Dermis microvascular lymphatic vessel endothelial cell (primary cell): ENCODE measurements around the gene SAMD4B. TPM values are rescaled to one million over a fixed set of nuclear protein-coding genes. Genes with fewer than 3 reads are reported as not detected.
A peak's percentile ranks its signal among the peaks of the same experiment; 100 is the strongest.
"Not testable (repeated sequence)": the region's sequence is repeated elsewhere in the genome, so short reads cannot be mapped to it uniquely, and the experiment has no call there.

Experiments
- DNase-seq, 2 donors: peaks; one replicate each; pipeline versions ENCODE4 v3.0.0 to v3.0.0-alpha.2; 2010; ENCODE audit warnings: low read depth in 2 of 2
- total RNA-seq: library from RNA; depleted of rRNA; stranded (reverse); fragments of >200 nt; gene quantifications from 2 replicates; pipeline ENCODE4 v1.2.1, GENCODE V29; 2014

The SAMD4B gene
- total RNA-seq, 1 donor from 2014 or later = 19.8 TPM

DNA sequence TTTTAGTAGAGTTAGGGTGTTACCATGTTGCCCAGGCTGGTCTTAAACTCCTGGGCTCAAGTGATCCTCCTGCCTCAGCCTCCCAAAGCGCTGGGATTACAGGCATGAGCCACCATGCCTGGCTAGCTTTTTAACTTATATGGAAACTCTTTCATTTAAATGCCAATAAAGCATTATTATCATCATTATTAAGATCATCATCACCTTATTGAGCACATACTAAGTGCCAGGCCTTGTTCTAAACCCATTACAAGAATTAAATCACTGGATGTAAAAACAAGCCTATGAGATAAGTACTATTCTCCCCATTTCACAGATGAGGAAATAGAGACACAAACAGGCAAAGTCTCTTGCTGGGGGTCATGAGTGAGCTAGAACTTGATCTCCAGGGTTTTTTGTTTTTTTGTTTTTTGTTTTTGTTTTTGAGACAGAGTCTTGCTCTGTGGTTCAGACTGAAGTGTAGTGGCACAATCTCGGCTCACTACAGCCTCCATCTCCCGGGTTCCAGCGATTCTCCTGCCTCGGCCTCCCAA is 7.7 kb upstream of the SAMD4B start:
- DNase-seq = no peak

DNA sequence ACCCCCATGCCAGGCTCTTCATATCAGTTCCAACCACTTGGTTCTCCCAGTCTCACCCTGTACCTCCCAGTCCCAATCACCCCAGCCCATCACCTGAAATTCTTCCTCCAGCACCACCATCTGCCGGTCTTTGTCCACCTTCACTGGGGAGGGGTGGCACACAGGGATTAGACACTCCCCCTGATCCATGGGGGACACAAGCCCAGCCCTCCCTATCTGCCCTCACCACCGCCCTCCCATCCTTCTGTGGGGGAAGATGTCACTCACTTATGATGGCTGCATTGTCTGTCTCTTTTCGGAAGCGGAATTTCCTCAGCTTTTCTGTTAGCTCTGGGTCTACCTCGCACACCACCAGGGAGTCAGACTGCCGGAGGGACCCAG is 7.1 kb upstream of the SAMD4B start:
- DNase-seq = peak in 1 of 2 donors; percentile 17

GRCh38 chr19:39336483-39336882 is 5.7 kb upstream of the SAMD4B start:
- no peak for DNase-seq

GRCh38 chr19:39339674-39340073 is 2.5 kb upstream of the SAMD4B start:
- DNase-seq = no peak

- DNase-seq = not testable (repeated sequence)
Observed at GRCh38 chr19:39340156-39340555, 2.1 kb upstream of the SAMD4B start.

DNA sequence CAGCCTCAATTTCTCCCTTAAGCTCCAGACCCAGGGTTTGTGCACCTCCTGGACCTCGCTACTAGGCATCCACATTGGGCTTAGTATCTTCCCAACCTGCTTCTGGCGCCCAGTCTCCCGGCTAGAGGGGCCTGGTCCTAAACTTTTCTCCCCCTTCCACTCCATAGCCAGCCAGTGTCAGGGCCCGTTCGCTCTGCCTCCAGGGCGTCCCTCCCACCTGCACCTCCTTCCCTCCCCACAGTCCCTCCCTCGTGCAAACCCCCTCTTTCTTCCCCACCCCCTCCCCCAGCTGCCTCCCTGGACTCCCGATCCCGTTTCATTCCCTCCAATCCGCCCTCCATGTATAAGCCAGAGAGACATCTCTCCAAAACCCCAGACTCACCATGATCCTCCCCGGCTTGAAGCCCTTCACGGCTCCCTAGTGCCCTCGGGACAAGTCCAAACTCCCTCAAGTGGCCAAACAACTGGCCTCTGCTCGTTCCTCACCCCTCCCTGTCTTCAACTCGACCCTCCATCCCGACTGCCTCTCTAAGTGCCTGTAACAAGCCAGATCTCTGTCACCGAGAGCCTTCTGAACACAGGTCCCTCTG is 997 bp upstream of the SAMD4B start:
- DNase-seq = no peak

DNA sequence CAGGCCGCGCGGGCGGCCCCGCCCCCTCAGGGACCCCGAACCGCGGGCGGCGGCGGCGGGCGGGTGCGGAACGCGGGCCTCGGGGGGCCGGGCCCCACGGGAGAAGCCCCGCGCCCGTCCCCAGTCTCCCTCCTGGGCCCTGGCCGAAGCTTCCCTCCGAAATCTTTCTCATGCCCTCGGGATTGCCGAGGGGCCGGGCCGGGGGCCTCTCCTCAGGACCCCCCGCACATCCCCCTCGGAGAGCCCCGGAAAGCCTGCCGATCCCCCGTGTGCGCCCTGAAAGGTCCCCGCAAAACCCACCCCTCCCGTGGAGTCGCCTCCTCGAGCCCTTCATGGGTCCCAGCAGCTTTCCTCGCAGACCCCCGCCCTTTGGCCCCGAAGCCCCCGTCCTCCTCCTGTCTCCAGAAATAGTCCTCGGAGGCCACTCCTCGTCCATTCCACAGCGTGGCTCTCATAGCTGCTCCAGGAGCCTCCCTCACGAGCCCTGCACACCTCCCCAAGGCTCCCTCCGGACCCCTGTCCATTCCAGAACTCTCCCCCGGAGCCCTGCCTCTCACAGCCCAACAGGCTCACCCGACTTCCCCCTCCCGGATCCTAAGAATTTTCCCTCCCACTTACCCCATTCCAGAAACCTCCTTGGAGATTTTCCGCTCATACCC is 555 bp downstream of the SAMD4B start:
- DNase-seq = no peak

GRCh38 chr19:39345956-39346355 is 3.7 kb downstream of the SAMD4B start:
- DNase-seq = no peak

- no peak for DNase-seq
Observed at GRCh38 chr19:39347332-39348164, 5.3 kb downstream of the SAMD4B start.

GRCh38 chr19:39349326-39349725 is 7.1 kb downstream of the SAMD4B start:
- no peak for DNase-seq

- no peak for DNase-seq
Observed at GRCh38 chr19:39350156-39350555, 7.9 kb downstream of the SAMD4B start.

DNA sequence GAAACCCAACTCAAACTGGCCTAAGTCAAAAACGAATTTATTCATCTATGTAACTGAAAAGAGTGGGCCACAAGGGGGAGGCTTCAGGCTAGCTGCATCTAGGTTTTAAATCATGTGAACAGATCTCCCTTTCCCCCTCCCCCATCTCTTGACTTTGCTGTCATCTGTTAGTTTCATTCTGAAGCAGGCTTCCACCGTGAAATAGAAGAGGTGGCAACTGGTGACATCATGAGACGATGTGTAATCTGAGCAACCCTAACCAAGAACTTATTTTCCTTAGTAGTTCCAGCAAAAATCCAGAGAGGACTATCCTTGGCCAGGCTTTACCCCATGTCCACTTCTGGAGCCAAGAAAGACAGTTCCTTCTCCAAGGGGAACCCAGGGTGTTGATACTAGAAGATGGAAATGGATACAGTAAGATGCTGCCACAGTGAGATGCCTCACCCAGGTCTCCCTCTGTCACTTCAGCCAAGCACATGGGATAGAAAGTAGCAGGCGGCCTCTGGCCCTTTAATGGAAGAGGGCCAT is 9.4 kb downstream of the SAMD4B start:
- DNase-seq = no peak

DNA sequence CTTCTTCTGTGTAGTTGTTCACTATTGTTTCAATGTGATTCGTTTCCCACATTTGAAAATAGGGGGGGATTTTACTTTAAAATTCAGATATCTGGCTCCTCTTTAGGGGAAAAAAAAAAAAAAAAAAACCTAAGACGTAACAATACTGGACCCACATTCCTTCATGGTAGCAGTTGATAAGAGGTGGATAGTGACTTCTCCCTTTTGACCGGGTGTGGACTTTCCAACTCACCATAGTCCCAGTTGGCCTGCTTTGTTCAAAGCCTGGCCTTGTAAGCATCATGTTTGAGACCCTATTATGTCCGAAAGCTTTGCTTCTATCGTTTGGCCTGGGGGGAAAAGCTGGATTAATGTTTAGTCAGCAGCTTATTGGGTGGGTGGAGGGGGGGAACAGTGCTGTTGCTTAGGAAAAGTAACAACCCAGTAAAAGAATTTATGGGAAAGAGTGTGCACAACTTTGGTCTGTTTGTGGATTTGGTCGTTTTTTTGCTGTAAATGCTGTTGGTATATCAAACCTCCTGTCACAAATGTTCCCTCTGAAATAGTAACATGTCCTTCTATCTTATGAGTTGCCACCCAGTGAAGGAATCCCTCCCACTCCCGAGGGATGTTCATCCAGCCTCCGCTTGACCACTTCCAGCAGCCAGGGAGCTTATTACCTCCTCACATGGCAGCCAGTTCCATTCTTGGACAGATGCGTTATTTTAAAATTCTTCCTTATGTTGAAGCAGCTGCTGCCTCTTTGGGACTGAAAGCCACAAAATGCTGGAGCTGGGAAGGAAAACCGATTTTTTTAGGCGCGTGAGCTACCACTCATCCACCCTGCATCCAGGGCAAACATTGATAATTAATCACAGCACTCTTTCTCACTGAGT is 10.4 kb downstream of the SAMD4B start:
- DNase-seq = no peak

GRCh38 chr19:39355253-39355652 is 13.0 kb downstream of the SAMD4B start:
- no peak for DNase-seq

GRCh38 chr19:39356073-39356472 is 13.9 kb downstream of the SAMD4B start:
- no peak for DNase-seq

- no peak for DNase-seq
Observed at GRCh38 chr19:39356647-39357046, 14.4 kb downstream of the SAMD4B start.

GRCh38 chr19:39359026-39359425 is 16.8 kb downstream of the SAMD4B start:
- DNase-seq = no peak

DNA sequence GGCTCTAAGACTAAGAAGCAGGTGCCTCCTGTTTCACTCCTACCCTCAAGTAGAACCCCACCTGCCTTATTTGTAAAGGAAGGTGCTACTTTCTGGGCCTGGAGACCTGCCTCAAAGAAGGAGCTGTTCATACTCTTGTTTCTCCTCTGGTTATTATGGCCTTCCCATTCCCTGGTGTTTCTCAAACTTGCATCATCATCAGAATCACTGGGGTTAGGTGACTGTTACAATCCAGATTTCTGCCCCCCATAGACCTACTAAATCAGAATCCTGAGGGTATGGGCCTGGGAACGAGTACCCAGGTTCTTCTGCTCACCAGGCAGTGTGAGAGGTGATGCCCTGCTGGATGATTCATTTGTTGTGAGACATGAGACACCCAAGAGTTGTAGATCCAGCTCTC is 18.4 kb downstream of the SAMD4B start:
- DNase-seq = no peak

DNA sequence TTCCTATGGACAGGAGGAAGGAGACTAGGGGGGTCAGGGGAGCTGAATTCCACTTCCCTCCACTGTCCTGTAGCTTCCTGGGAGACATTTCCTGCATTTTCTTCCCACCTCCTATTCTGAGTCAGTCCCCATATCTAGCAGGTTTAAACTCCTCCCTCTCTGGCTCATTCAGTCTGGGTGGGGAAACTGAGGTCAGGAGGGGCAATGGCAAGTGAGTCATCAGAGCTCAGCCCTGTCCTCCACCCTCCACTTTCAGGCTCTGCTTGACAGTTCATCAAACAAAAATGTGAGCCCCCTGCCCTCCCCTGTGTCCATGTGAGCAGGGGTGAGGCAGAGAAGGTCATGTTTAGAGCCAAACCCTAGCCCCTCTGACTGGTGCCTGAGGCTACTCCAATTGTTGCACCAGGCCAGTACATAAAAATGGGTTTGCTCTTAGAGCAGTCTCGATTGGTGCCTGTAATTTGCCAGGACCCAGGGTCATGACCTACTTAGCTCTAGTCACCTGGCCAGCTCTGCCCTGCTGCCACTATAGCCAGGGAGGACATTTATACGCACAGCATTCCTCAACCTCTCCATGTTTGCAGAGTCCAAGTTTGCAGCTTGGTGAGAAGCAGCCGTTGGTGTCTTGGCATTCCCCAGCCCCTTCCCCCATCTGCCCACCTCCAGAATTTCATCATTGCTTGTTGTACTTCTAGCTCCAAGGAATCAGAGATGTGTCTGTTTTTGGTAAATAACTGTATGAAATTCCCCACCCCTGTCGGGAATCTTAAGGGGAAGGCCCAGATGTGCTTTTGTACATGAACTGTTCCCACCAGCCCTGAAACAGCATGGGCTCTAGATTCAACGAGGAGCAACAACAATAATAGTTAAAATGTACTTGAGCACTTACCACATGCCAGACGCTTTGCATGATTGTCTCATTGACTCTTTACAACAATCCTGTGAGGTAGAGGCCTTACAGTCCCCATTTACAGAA is 20.7 kb downstream of the SAMD4B start:
- DNase-seq = peak in 1 of 2 donors; percentile 28

DNA sequence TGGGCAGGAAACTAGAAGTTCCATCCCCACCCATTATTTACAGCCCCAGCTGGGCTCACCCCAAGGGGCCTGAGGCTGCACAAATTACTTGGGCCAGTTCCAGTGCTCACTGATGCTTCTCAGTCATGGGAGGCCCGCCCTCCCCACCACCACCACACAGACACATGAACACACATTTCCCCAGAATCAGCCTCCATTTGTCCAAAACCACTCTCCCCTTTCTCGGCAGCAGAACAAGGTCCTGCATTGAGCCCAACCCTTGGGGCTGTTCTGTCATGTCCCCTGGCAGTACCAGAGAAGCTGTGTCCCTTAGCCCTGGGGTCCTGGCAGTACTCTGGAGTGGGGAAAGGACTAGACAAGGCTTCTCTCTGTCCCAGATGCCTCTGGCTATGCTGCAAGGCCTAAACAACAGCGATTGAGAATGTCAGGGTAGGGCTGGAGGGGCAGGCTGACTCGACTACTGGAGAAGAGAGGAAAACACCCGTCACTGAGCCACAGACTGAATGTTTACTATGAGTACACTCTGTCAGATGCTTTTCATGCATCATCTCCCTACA is 21.8 kb downstream of the SAMD4B start:
- DNase-seq = no peak
